ENCODE measurements around the gene ACSM6. TPM values are rescaled to one million over a fixed set of nuclear protein-coding genes. Genes with fewer than 3 reads are reported as not detected.

ACSM6 gene
- total RNA-seq, 6 experiments from 2014 or later = 0.12 TPM; not detected in 5

- Histone ChIP-seq H3K4me3 (no peak overlapping the region), H3K36me3 (peaks cover 3 to 61% (median 16%) of the 10 kb centered on the region in 4 donors), H3K4me1 (peaks cover 0 to 7% (median 0%) of the 10 kb centered on the region in 4 donors), H3K9me3 (no peaks in the 10 kb centered on the region), H3K27me3 (no peaks in the 10 kb centered on the region), H3K27ac (no peak overlapping the region)
- 48% methylated on average over 4 of the region's 8 CpGs for whole genome bisulfite sequencing (ENCODE audit: insufficient coverage, low coverage, low lambda C conversion rate, missing lambda C conversion rate)
- ATAC-seq = peak; percentile 56 to 87 (median 81)
- intact Hi-C loops (cut with DNase I) = loop anchor here in 1 of 2 donors (10.0 kb wide), 1 partner anchor 122 kb away; no protein-coding TSS in a partner anchor
- no peak for DNase-seq
- TF ChIP-seq POLR2A (IDR thresholded peaks at IDR 0.05) = no peak
- TF ChIP-seq, protein P1, sequence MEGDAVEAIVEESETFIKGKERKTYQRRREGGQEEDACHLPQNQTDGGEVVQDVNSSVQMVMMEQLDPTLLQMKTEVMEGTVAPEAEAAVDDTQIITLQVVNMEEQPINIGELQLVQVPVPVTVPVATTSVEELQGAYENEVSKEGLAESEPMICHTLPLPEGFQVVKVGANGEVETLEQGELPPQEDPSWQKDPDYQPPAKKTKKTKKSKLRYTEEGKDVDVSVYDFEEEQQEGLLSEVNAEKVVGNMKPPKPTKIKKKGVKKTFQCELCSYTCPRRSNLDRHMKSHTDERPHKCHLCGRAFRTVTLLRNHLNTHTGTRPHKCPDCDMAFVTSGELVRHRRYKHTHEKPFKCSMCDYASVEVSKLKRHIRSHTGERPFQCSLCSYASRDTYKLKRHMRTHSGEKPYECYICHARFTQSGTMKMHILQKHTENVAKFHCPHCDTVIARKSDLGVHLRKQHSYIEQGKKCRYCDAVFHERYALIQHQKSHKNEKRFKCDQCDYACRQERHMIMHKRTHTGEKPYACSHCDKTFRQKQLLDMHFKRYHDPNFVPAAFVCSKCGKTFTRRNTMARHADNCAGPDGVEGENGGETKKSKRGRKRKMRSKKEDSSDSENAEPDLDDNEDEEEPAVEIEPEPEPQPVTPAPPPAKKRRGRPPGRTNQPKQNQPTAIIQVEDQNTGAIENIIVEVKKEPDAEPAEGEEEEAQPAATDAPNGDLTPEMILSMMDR (IDR thresholded peaks at IDR 0.05) = peak; percentile 39 to 68 (median 58)
Observed at GRCh38 chr10:95242581-95243317, 48.7 kb downstream of the ACSM6 start.

DNA sequence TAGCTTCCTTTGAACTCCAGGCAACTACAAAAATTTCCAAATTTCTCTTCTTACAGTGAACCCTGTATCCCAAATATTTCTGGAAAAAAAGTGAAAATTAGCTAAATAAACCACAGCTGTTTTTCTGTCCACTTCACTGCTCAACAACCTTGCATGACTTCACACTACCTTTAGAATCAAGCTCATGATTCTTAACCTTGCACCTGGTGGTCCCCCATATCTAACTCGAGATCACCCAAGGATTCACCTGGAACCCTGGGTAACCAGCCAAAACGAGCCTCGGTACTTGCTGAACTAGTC lies 49.2 kb downstream of the ACSM6 start:
- Histone ChIP-seq H3K27ac (no peak overlapping the region), H3K4me1 (peaks cover 0 to 7% (median 0%) of the 10 kb centered on the region in 4 donors), H3K36me3 (peaks cover 3 to 56% (median 13%) of the 10 kb centered on the region in 4 donors), H3K9me3 (no peaks in the 10 kb centered on the region), H3K27me3 (no peaks in the 10 kb centered on the region), H3K4me3 (no peak overlapping the region)
- DNase-seq (no peak), ATAC-seq (no peak)
- TF ChIP-seq POLR2A (IDR thresholded peaks at IDR 0.05) = no peak
- TF ChIP-seq, protein P1 (IDR thresholded peaks at IDR 0.05) = no peak
- intact Hi-C loops (cut with DNase I) = loop anchor here in 1 of 2 donors (10.0 kb wide), 1 partner anchor 122 kb away; no protein-coding TSS in a partner anchor
- WGBS (ENCODE audit: insufficient coverage, low coverage, low lambda C conversion rate, missing lambda C conversion rate) = 47% methylated on average over 3 of the region's 3 CpGs

- DNase-seq (no peak), ATAC-seq (no peak)
- Histone ChIP-seq H3K4me3 (no peak overlapping the region), H3K27me3 (no peaks in the 10 kb centered on the region), H3K9me3 (no peaks in the 10 kb centered on the region), H3K27ac (no peak overlapping the region), H3K4me1 (peaks cover 0 to 7% (median 0%) of the 10 kb centered on the region in 4 donors), H3K36me3 (peaks cover 0 to 52% (median 12%) of the 10 kb centered on the region in 4 donors)
- WGBS (ENCODE audit: insufficient coverage, low coverage, low lambda C conversion rate, missing lambda C conversion rate) = 90% methylated on average over 2 of the region's 2 CpGs
- no peak for TF ChIP-seq POLR2A (IDR thresholded peaks at IDR 0.05)
- TF ChIP-seq, protein P1 (IDR thresholded peaks at IDR 0.05) = no peak
- intact Hi-C loops (cut with DNase I) = loop anchor here in 1 of 2 donors (10.0 kb wide), 1 partner anchor 121 kb away; no protein-coding TSS in a partner anchor
Observed at GRCh38 chr10:95244152-95244551, 50.1 kb downstream of the ACSM6 start.

DNA sequence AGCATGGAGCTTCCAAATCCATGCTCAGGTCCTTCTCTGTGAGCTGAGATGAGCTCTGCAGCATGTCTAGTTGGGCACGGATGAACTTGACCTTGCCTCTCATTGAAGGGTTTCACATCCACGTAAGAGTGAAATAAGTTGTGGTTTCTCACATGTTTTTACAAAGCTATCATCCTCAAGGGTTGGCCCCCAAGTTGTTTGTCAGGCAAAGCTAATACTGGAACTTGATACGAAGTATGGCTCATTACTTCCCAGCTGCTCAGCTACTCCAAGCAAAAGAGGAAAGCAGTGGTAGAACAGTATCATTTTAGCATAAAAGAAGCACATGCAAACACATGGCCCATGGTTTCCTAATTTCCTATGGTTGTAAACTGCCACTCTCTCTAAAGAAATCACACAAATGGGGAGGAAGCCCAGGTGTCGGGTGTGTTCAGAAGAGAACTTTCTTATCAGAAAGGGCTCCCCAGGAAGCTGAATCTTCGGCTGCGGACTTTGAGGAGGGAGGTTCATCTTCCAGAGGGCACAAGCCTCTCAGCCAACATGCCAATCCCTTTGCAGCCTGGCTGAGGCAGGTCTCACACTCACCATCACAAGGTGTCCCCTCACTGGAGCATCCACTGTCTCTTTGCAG lies 51.5 kb downstream of the ACSM6 start:
- H3K4me3 ChIP-seq = no peak overlapping the region
- no peaks in the 10 kb centered on the region for H3K27me3 ChIP-seq
- H3K36me3 ChIP-seq = peaks cover 0 to 47% (median 11%) of the 10 kb centered on the region in 4 donors
- TF ChIP-seq POLR2A (IDR thresholded peaks at IDR 0.05) = no peak
- TF ChIP-seq, protein P1 (IDR thresholded peaks at IDR 0.05) = no peak
- WGBS (ENCODE audit: insufficient coverage, low coverage, low lambda C conversion rate, missing lambda C conversion rate) = 36% methylated on average over 5 of the region's 6 CpGs
- no peak for ATAC-seq
- peaks cover 0 to 14% (median 0%) of the 10 kb centered on the region in 4 donors for H3K4me1 ChIP-seq
- no peak for DNase-seq
- no peaks in the 10 kb centered on the region for H3K9me3 ChIP-seq
- intact Hi-C loops (cut with DNase I) = loop anchor here (5.0 to 10.0 kb wide), 2 partner anchors 117 to 119 kb away; no protein-coding TSS in a partner anchor
- H3K27ac ChIP-seq = no peak overlapping the region

Measured in right lobe of liver (tissue), 6 donors.